GM04504 (cell line): ENCODE measurements around the gene ARHGAP24.

ENCODE experiments used
- DNase-seq: peaks from one replicate; pipeline ENCODE4 v3.0.0-alpha.2; 2012; ENCODE audit warnings: low read depth

ARHGAP24 gene

GRCh38 chr4:85474818-85475630 lies at the start of gene ARHGAP24:
Gene ARHGAP24, plus strand, starts transcription at chr4:85475150.
- peak; percentile 95 for DNase-seq

GRCh38 chr4:85426366-85426765 lies 48.6 kb upstream of the ARHGAP24 start:
- no peak for DNase-seq

GRCh38 chr4:85427123-85427522 lies 47.8 kb upstream of the ARHGAP24 start:
- no peak for DNase-seq

GRCh38 chr4:85430226-85430625 lies 44.7 kb upstream of the ARHGAP24 start:
- DNase-seq, result no peak

GRCh38 chr4:85430697-85431096 lies 44.3 kb upstream of the ARHGAP24 start:
- no peak for DNase-seq

- DNase-seq, result no peak
These were observed 43.8 kb upstream of the ARHGAP24 start for GRCh38 chr4:85431156-85431555.

- DNase-seq, result no peak
These were observed 43.0 kb upstream of the ARHGAP24 start for GRCh38 chr4:85431881-85432485.

- DNase-seq, result peak; percentile 3
These were observed 29.8 kb upstream of the ARHGAP24 start for GRCh38 chr4:85445050-85445639.

GRCh38 chr4:85446141-85446861 lies 28.6 kb upstream of the ARHGAP24 start:
- DNase-seq, result no peak

GRCh38 chr4:85448906-85449890 lies 25.8 kb upstream of the ARHGAP24 start:
- DNase-seq, result no peak

- DNase-seq, result peak; percentile 28
These were observed 22.8 kb upstream of the ARHGAP24 start for GRCh38 chr4:85452058-85452731.

- DNase-seq, result no peak
These were observed 19.0 kb upstream of the ARHGAP24 start for GRCh38 chr4:85455942-85456341.

GRCh38 chr4:85457752-85458467 lies 17.0 kb upstream of the ARHGAP24 start:
- no peak for DNase-seq

GRCh38 chr4:85459736-85460135 lies 15.2 kb upstream of the ARHGAP24 start:
- no peak for DNase-seq

GRCh38 chr4:85474356-85474755 lies 594 bp upstream of the ARHGAP24 start:
- no peak for DNase-seq

GRCh38 chr4:85475631-85476233 lies 782 bp downstream of the ARHGAP24 start:
- DNase-seq, result no peak

- no peak for DNase-seq
These were observed 1.4 kb downstream of the ARHGAP24 start for GRCh38 chr4:85476381-85476780.

GRCh38 chr4:85477534-85477933 lies 2.6 kb downstream of the ARHGAP24 start:
- no peak for DNase-seq

- DNase-seq, result no peak
These were observed 3.6 kb downstream of the ARHGAP24 start for GRCh38 chr4:85478576-85478975.
